HUES48 (cell line): ENCODE data around the gene FAM131B.

Experiments
- H3K27ac ChIP-seq: one replicate; pipeline ENCODE4 v1.7.0; 2013; ENCODE audit warnings: low read depth, low read length, inconsistent platforms
- H3K27me3 ChIP-seq: 2 replicates; pipeline ENCODE4 v1.6.1; 2013; ENCODE audit warnings: mild to moderate bottlenecking, low read length; ENCODE audit not compliant: control insufficient read depth, insufficient read depth
- H3K36me3 ChIP-seq: 2 replicates; pipeline ENCODE4 v1.6.1; 2013; ENCODE audit warnings: low read length; ENCODE audit not compliant: control insufficient read depth, insufficient read depth
- H3K4me1 ChIP-seq: 2 replicates; pipeline ENCODE4 v1.6.1; 2013; ENCODE audit warnings: mild to moderate bottlenecking, low read length; ENCODE audit not compliant: control insufficient read depth, insufficient read depth
- H3K4me3 ChIP-seq: 2 replicates; pipeline ENCODE4 v1.5.1; 2013; ENCODE audit warnings: mild to moderate bottlenecking, low read depth, low read length
- H3K9ac ChIP-seq: 2 replicates; pipeline ENCODE4 v1.6.1; 2013; ENCODE audit warnings: mild to moderate bottlenecking, low read depth, low read length, moderate library complexity
- H3K9me3 ChIP-seq: 2 replicates; pipeline ENCODE4 v1.6.1; 2013; ENCODE audit warnings: low read length; ENCODE audit not compliant: control insufficient read depth, insufficient read depth

The FAM131B gene

DNA sequence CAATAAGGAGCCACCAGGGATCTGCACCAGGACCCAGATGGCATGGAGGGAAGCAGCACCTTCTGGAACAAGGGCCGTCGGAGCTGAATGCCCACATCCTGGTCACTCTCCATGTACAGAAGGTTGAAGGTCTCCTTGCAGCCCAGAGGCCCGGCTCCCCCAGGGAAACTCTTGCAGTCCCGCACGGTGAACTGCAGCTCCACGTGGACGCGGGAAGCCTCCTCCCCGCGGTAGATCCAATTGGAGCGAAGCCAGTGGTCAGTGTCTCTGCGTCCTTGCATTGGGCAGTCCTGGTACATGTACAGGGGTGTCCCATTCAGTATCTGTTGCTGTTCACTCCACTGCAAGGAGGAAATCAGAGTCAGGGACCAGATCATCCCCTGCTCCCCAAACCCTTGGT lies 38.8 kb upstream of the FAM131B start:
- H3K4me3 ChIP-seq, result no peak overlapping the region
- peaks cover 79% of the 10 kb centered on the region for H3K36me3 ChIP-seq
- H3K27ac ChIP-seq, result no peak overlapping the region
- H3K4me1 ChIP-seq, result peaks cover 13% of the 10 kb centered on the region
- H3K9ac ChIP-seq, result no peak overlapping the region
- H3K27me3 ChIP-seq, result no peaks in the 10 kb centered on the region
- H3K9me3 ChIP-seq, result no peaks in the 10 kb centered on the region

DNA sequence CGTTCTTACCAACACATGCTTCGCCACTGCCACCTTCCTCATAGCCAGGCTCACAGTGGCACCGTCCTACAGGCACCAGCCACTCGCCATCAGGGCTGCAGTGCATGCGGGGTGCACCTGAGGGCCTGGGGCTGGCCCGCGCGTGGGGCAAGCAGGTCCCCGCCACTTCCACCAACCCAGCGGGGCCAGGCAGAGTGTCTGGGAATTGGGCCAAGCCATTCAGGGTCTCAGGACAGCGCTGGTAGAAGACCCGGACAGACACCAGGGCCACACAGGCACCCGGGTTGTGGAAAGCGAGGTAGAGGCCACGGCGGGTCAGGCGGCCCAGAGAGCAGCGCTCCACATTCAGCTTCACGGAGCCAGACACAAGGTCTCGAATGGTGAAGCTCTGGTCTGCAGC lies 37.1 kb upstream of the FAM131B start:
- Histone ChIP-seq H3K27ac (no peak overlapping the region), H3K9me3 (no peaks in the 10 kb centered on the region), H3K4me3 (no peak overlapping the region), H3K9ac (no peak overlapping the region), H3K27me3 (no peaks in the 10 kb centered on the region), H3K4me1 (no peaks in the 10 kb centered on the region), H3K36me3 (peaks cover 87% of the 10 kb centered on the region)

DNA sequence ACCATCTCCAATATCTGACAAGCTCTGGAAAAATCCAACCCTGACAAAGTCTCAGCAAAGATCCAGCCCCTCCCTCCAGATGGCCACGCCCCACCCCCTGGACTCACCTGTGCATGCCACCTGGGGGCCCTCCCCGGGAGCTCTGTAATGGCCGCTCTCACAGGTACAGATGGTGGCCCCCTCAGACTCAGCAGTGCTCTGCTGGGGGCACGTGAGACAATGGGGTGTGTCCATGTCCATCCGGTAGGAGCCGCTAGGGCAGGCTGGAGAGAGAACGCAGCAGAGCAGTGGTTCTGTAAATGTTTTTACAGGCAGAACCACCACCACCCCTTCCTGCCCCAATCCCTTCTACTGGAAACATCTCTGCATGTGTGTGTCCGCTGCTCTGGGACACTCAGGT lies 36.6 kb upstream of the FAM131B start:
- Histone ChIP-seq H3K9ac (no peak overlapping the region), H3K36me3 (peaks cover 90% of the 10 kb centered on the region), H3K27me3 (no peaks in the 10 kb centered on the region), H3K4me1 (no peaks in the 10 kb centered on the region), H3K27ac (no peak overlapping the region), H3K4me3 (no peak overlapping the region), H3K9me3 (no peaks in the 10 kb centered on the region)

DNA sequence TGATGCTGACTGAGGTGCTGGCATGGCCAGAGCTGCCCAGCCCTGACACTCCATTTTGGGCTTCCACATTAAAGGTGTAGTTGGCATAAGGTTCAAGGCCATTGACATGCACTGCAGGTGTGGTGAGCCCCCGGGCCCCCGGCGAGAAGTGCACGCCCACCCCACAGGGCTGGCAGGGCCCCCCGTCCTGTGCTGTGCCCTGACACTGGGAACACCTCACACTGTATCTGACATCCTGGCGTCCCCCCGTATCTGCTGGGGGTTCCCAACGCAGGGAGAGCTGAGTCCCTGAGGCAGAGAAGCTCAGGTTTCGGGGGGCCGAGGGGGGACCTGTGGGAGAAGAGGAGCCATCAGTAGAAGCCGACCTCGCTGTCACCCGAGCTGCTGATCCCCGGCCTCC lies 36.1 kb upstream of the FAM131B start:
- peaks cover 91% of the 10 kb centered on the region for H3K36me3 ChIP-seq
- H3K4me3 ChIP-seq, result no peak overlapping the region
- H3K9ac ChIP-seq, result no peak overlapping the region
- H3K4me1 ChIP-seq, result no peaks in the 10 kb centered on the region
- H3K27ac ChIP-seq, result no peak overlapping the region
- no peaks in the 10 kb centered on the region for H3K27me3 ChIP-seq
- H3K9me3 ChIP-seq, result no peaks in the 10 kb centered on the region

DNA sequence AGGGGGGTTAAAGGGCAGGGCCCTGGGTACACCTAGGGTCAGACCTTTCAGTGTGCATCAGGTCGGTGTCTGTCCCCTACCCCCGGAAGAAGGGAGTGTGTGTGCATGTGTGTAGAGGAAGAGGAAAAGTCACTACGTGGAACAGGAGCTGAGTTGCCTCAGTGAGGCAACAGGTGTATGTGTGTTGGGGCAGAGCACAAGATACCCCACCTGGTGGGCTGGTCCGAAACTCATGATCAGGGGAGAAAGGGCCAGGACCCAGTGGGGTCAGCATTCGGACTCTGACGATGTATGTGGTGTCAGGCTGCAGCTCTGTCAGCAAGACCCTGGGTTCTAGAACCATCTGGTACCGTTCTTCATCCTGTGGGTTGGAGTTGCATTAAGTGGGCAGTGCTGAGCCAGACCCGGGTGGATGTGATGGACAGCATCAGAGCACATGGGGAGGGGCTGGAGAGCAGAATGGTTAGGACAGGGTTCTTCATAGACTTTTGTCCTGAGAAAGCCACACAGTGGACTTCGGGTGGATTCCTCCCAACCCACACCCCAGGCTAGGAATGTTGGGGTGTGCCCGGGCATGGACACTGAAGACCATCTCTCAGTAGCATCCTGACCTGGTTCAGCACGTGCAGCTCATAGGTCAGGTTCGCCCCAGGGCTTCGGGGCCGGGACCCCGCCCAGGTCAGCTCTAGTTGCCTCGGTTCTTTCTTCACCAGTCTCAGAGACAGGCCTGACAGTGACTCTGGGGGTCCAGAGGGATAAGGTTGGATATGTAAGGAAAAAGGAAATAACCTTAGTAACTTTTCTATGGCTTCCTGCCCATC lies 35.4 kb upstream of the FAM131B start:
- H3K9ac ChIP-seq, result no peak overlapping the region
- H3K4me3 ChIP-seq, result no peak overlapping the region
- peaks cover 95% of the 10 kb centered on the region for H3K36me3 ChIP-seq
- no peaks in the 10 kb centered on the region for H3K27me3 ChIP-seq
- no peaks in the 10 kb centered on the region for H3K4me1 ChIP-seq
- H3K9me3 ChIP-seq, result no peaks in the 10 kb centered on the region
- no peak overlapping the region for H3K27ac ChIP-seq

DNA sequence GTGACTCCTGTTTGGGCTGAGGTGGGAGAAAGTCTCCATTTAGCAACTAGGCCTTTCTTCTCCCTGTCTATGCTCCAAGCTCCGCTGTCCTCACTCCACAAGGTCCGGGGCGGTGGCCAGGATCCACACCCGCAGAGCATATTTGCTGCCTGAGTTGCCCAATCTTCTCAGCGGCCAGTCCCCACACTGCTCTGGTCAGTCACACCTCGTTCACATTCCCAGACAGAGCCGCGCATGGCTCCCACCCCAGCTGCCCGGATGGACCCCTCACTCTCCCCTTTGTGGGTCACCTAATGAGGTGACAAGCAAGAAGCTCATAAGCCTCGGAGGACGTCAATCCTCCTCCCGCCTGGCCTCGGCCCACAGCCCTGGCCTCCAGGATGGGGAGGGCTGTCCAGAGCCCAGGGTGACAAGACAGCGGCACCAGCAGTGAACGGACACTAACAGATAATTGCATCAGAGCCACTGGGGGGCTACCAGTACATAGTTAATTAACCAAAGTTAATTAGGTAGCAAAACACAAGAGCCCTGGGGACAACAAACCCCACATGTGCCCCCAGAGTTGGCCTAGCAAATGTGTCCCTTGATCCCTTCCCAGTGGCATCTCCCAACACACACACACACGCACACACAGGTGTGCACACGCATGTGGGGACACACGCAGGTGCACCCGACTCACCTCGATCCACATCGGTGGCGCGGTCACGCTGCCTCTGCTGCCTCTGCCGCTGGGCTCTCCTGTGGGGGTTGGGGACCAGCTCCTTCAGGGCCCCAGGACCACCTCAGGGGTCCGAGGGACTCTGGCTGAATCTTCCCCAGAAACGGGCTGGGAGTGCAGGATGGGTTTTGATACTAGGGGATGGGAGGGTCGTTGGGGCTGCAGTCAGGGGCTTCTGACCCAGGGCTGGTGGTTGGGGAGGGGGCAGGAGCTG lies 34.4 kb upstream of the FAM131B start:
- Histone ChIP-seq H3K36me3 (peaks cover 98% of the 10 kb centered on the region), H3K4me1 (no peaks in the 10 kb centered on the region), H3K4me3 (no peak overlapping the region), H3K27ac (no peak overlapping the region), H3K9ac (no peak overlapping the region), H3K9me3 (no peaks in the 10 kb centered on the region), H3K27me3 (no peaks in the 10 kb centered on the region)

DNA sequence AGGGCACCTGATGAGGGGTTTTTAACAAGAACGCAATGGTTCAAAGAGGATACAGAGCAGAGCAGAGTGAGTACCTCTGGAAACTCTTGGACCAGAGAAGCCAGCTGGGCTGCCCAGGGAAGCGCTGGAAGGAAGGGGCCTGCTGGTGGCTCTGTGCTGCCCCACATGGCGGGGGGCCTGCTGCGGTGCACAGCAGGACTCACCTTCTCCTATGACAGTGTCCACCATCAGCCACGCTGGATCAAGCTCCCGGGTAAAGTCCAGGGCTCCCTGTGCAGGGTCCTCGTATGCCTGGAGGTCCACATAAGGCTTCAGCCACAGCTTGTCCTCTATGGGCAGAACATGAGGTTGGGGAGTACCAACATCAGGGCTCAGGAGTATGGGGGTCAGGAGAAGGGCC lies 33.7 kb upstream of the FAM131B start:
- Histone ChIP-seq H3K9me3 (no peaks in the 10 kb centered on the region), H3K27me3 (no peaks in the 10 kb centered on the region), H3K36me3 (peaks cover 98% of the 10 kb centered on the region), H3K27ac (no peak overlapping the region), H3K9ac (no peak overlapping the region), H3K4me3 (no peak overlapping the region), H3K4me1 (no peaks in the 10 kb centered on the region)

DNA sequence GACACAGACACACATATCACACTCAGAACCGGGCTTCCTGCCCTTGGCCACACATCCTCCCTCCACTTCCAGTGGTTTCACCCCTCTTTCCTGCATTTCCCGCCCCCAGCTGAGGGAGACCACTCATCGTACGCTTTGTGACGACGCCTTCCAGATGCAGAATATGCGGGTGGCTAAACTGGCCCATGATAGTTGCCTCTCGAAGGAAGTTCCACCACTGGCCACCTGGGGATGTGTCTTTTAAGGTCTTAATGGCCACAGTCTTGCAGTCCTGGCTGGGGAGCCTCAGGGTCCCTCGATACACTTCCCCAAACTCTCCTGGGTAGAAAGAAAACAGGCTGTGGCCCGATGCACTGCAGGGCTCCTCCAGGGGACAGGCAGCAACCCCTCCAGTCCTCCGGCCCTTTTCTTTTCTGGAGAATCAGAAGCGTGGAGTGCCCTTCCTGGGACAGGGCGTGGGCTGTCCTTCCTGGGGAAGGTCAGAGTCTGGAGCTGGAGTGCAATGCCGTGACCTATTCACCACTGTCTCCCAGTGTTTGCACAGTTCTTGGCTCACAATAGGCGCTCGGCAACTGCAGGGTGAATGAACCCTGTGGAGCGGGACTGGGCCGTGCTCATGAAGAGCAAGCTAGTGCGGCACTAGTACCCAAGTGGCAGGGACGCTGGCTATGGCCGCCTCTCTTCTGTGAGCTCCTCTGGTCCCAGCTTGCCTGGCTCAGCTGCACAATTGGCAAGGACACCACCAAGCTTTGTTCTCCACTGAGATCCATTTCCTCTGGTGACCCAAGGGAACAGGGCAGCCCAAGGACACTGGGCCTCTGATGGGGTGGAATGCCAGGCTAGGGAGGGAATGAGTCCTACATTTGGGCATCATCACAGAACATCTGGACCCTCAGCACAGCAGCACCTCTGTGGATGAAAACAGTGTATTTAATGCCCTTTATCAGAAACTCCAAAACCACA lies 33.0 kb upstream of the FAM131B start:
- peaks cover 98% of the 10 kb centered on the region for H3K36me3 ChIP-seq

DNA sequence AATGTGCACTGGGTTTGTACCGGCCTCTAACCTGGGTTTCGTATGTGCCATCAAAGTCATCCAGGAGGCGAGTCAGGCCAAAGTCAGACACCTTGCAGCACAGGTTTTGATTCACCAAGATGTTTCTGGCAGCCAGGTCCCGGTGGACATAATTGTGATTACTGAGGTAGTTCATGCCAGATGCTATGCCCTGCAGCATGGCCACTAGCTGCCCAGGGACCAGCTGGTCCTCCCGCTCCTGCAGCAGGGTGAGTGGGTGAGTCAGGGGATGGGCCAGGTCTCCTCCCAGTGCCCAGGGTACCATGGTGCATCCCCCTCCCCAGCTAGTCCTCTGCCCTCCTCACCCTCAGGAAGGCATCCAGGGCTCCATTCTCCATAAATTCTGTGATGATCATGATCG lies 32.3 kb upstream of the FAM131B start:
- Histone ChIP-seq H3K27ac (no peak overlapping the region), H3K4me3 (no peak overlapping the region), H3K27me3 (no peaks in the 10 kb centered on the region), H3K9ac (no peak overlapping the region), H3K36me3 (peaks cover 98% of the 10 kb centered on the region), H3K9me3 (no peaks in the 10 kb centered on the region), H3K4me1 (no peaks in the 10 kb centered on the region)

More for the DNA sequence above, 33.0 kb upstream of the FAM131B start:
- H3K9me3 ChIP-seq, result no peaks in the 10 kb centered on the region
- H3K9ac ChIP-seq, result no peak overlapping the region
- no peak overlapping the region for H3K4me3 ChIP-seq
- H3K27me3 ChIP-seq, result no peaks in the 10 kb centered on the region
- H3K27ac ChIP-seq, result no peak overlapping the region
- no peaks in the 10 kb centered on the region for H3K4me1 ChIP-seq

DNA sequence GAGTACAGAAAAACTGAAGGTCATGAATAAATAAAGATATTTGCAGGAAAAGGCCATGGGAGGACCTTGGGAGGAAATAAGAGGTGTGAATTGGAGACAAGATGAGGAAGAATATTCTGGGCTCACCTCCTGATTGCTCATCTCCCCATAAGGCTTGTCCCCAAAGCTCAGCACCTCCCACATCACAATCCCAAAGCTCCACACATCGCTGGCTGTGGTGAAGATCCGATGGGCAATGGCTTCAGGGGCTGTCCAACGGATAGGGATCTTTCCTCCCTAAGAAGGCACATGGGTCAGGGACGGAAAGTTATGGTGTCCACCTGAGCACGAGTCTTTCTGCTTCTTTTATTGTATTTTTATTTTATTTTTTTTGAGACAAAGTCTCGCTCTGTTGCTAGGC lies 31.6 kb upstream of the FAM131B start:
- Histone ChIP-seq H3K27ac (no peak overlapping the region), H3K27me3 (no peaks in the 10 kb centered on the region), H3K36me3 (peaks cover 98% of the 10 kb centered on the region), H3K4me1 (no peaks in the 10 kb centered on the region), H3K4me3 (no peak overlapping the region), H3K9ac (no peak overlapping the region), H3K9me3 (no peaks in the 10 kb centered on the region)
